T follicular helper cell (primary cell): ENCODE measurements around the gene FAM234A.
A peak's percentile ranks its signal among the peaks of the same experiment; 100 is the strongest.
"Not testable (repeated sequence)": the region's sequence is repeated elsewhere in the genome, so short reads cannot be mapped to it uniquely, and the experiment has no call there.

Experiments used
- DNase-seq: peaks from one replicate; pipeline ENCODE4 v3.0.0-alpha.2; 2020; ENCODE audit warnings: low read depth
- total RNA-seq, 2 experiments: gene quantifications; one replicate each; lab custom pipeline; 2026; lab: John Stamatoyannopoulos, UW

Gene FAM234A
- total RNA-seq, result 17.8 to 25.7 reads per million in 2 experiments

GRCh38 chr16:234468-235305 is at the start of gene FAM234A:
Gene FAM234A, plus strand, starts transcription at chr16:234821. Its CDS starts 19,593 bp downstream, at chr16:254414.
- peak; percentile 93 for DNase-seq

DNA sequence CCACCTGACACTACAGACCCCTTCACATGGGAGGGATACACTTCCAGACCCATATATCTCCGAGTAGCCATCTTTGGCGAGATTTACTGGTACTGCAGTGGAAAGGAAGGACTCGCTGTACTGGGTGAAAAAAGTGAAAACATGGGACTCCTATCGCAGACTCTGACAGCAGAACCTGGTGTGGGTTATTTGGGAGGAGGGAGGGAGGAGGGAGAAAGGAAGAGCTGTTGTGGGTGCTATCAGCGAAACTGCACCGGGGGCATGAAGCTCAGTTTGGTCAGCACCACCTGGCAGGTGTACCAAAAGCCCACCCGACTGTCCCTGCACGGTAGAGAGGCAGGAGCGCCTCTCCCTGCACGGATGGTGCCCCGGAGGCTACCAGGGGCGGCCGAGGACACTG is 49.4 kb upstream of the FAM234A start:
- DNase-seq, result no peak

DNA sequence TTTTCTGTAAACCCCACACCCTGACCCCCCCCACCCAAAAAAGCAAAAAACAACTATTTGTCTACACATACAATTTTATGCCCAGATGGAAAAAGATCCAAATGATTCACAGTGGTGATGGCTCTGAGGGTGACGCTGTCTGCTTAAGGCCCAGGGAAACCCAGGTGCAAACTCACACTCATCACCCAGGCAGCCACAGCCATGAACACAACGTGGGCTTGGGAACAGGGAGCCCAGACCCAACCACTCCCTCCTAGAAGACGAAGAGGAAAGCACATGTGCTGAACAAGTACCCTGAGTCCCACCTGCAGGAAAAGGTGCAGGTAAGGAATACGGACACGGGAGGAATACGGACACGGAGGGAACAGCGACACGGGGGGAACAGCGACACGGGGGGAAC is 48.9 kb upstream of the FAM234A start:
- DNase-seq, result no peak

DNA sequence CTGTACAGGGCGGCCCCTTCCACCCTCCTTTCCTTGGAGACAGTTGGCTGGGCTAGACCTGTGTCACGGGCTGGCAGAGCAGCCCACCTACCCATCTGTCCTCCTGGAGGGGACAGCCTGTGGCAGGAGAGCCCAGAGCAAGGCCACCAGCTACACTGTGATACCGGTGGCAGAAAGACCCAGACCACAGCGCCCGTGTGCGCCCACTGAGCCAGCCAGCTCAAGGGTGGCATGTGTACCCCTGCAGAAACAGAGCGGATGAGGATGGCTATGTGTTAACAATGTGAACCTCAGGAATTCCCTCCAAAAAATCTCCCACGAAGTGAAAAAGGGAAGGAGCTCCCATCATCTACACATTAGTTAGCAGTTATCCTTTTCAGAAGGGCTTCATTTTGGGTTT is 47.3 kb upstream of the FAM234A start:
- DNase-seq, result no peak

DNA sequence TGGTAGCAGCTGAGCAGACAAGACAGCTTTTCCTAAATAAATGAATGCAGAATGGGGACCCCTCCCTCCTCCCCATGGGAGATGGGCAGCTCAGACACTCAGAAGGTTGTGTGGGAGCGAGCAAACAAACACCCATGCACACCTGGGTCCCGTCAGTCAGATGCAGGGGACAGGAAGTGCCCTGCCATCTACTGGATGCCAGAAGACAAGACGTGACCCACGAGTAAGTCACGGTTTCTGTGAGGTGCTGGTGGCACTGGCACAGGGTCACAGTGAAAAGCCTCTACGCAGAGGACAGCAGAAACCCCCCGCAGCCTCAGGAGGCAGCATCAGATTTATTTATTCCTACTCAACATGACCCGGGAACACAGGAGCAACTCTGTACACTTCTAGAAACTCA is 45.9 kb upstream of the FAM234A start:
- DNase-seq, result no peak

DNA sequence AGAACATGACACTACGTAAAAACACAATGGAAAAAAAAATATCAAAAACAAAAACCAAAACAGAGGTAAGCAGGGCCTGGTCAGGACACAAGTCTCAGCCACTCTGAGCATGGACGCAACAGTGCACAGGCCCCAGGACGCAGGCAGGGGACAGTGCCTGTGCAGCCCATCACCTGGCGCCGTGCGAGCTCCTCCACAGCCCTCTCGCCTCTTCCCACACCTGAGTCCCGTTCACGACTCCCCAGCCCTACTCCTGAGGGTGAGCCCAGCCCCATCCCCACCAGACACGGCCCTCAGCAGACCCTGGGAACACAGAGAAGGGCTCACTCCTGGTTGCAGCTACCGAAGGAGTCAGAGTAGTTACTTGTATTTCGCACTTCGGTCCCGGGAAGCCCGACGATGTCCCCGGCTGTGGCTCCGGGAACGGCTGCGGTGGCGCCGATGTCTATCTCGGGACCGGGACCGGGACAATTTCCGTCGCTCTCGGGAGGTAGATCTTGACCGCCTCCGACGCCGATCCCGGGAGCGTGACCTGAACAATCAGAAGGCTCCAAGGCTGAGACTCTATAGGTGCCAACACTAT is 44.9 kb upstream of the FAM234A start:
- DNase-seq, result no peak

DNA sequence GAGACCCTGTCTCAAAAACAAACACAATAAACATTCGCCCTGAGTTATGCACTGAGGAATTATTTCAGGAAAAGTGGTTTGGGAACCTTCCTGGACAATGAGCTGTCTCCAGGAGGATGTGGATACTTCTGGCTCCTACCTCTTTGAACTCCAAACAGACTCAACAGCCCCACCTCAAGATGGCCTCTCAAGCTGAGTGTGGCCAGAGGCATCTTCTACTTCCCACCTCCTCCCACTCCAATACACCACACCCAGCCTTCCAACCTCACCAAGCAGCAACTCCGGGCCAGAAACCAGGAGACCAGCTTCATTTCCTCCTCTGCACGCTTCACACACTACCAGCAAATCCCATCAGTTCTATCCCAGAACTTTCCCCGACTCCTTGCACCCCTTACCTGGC is 42.8 kb upstream of the FAM234A start:
- DNase-seq, result no peak

GRCh38 chr16:192686-193085 is 41.9 kb upstream of the FAM234A start:
- no peak for DNase-seq

- DNase-seq, result no peak
These were observed 41.2 kb upstream of the FAM234A start for GRCh38 chr16:193441-193840.

- no peak for DNase-seq
These were observed 40.1 kb upstream of the FAM234A start for GRCh38 chr16:194516-194915.

GRCh38 chr16:200388-200787 is 34.2 kb upstream of the FAM234A start:
- no peak for DNase-seq

- DNase-seq, result no peak
These were observed 31.4 kb upstream of the FAM234A start for GRCh38 chr16:203246-203645.

GRCh38 chr16:204046-204445 is 30.6 kb upstream of the FAM234A start:
- not testable (repeated sequence) for DNase-seq

GRCh38 chr16:209359-209758 is 25.3 kb upstream of the FAM234A start:
- DNase-seq, result not testable (repeated sequence)

GRCh38 chr16:211631-212180 is 22.9 kb upstream of the FAM234A start:
- DNase-seq, result not testable (repeated sequence)

DNA sequence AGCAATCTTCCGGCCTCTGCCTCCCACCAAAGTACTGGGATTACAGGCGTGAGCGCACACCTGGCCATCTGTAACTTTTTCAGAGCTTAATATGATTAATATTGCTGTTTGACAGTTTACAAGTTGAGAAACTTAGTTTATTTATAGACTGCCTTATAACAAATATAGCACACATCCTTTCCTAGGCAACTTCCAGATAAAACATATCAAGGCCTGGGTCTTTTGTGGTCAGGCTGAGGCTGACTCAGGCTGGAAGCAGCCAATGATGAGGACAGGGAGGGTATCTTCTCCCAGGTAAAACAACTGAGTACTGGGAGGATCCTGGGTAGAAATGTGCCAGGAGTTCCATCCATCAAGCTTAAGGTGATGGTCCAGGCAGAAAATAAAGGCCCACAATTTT is 21.6 kb upstream of the FAM234A start:
- DNase-seq, result no peak

DNA sequence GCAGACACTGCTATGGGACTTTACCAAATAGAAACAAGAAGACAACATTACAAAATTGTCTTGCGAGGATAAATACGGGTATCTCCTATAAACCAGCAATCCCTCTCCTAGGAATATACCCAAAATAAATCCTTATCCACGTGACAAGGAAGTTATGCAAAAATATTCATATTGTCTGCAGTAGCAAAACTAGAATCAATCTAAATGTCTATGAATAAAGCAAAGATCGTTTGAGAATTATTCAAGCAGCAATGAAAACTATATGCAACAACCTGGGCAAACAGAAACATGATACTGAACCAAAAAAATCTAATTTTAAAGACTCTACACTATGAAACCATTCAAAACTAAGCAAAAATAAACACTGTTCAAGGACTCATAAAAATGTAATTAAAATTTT is 14.6 kb upstream of the FAM234A start:
- DNase-seq, result no peak

- no peak for DNase-seq
These were observed 6.3 kb upstream of the FAM234A start for GRCh38 chr16:228151-228851.

DNA sequence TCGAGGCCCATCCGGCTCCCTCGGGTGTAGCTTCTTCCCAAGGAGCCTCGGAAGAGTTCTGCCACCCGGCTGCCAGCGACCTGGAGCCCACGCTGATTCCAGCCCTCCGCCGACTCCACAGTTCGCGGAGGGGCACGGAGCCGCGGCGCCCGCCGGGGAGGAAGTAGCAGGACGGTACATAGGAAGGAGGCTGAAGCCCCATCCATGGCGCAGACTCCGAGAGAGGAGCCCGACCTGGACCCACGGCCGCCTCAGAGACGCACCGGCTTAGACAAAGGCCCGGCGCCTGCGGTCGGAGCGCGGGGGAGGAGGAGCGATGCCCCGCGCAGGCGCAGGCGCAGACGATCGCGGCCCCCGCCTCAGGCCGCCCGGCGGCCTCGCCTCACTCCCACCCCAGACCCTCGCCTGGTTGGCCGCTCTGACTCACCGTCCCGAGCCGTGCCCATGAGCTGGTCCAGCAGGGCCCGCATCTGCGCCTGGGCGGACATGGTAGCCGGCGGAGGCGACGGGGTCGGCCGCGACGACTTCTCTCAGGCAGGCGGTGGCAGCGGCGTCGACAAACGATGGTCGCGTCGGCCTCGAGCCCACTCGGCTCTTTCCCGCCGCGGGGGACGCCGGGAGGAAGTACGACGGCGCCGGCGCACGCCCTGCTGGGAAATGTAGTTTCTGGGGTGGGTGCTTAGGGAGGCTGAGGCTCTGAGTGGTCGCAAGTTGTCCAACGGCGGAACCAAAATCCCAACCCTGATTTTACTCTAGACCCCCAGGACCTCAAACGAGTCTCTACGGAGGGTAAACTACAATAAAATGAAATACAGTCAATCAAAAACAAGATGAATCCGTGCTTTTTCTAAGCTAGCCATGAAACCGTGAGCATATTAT is 5.5 kb upstream of the FAM234A start, which contains the start of gene LUC7L:
LUC7L (minus strand) TSS at position 598 of the 879 bp plus-strand sequence; CDS start at position 488, 110 bp downstream.
- DNase-seq, result peak; percentile 77

DNA sequence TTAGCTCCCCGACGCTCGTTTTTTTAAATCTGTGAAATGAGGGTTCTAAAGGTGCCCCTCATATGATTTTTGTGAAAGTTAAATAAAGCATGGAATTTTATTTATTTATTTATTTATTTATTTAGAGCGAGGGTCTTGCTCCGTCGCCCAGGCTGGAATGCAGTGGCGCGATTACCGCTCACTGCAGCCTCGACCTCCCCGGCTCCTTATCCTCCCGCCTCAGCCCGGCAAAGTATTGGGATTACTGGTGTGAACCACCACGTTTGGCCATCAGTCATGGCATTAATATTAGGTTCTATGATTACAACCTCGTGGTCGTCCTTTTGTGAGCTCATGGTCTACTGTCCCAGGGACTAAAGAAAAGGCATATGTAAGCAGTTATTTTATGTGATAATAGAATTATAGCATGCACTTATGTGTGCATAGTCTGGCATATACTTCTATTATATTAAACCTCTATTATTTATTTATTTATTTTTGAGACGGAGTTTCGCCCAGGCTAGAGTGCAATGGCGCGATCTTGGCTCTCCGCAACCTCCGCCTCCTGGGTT is 4.8 kb upstream of the FAM234A start:
- no peak for DNase-seq

- not testable (repeated sequence) for DNase-seq
These were observed 4.3 kb upstream of the FAM234A start for GRCh38 chr16:230351-230750.
